Aorta (tissue), 5 donors: ENCODE measurements around the gene CHMP4A. TPM values are rescaled to one million over a fixed set of nuclear protein-coding genes. Genes with fewer than 3 reads are reported as not detected.
A peak's percentile ranks its signal among the peaks of the same experiment; 100 is the strongest.

Experiments
- ATAC-seq: fragments of 200-7000 bp; cut with Tn5 transposase; one replicate; pipeline ENCODE4 v1.9.1; 2022; ENCODE audit warnings: moderate library complexity; ENCODE audit not compliant: low FRiP score
- DNase-seq, 2 donors: peaks; one replicate each; pipeline ENCODE4 v3.0.0-alpha.2; 2020
- H3K27ac ChIP-seq, 2 donors: one replicate each; pipeline ENCODE4 v1.5.1; 2013; ENCODE audit warnings: low read length in 2 of 2, mild to moderate bottlenecking in 2 of 2, moderate library complexity in 2 of 2, control low read depth in 1 of 2, inconsistent platforms in 1 of 2, low read depth in 1 of 2
- H3K27me3 ChIP-seq, 2 donors: one replicate each; pipeline ENCODE4 v1.6.1; 2013; ENCODE audit warnings: control low read depth in 1 of 2, low read length in 1 of 2, mild to moderate bottlenecking in 1 of 2, moderate library complexity in 1 of 2; ENCODE audit not compliant: insufficient read depth in 2 of 2, control insufficient read depth in 1 of 2
- H3K36me3 ChIP-seq, 2 donors: one replicate each; pipeline ENCODE4 v1.6.1; 2013; ENCODE audit warnings: control low read depth in 1 of 2, low read length in 1 of 2, mild to moderate bottlenecking in 1 of 2; ENCODE audit not compliant: insufficient read depth in 2 of 2, control insufficient read depth in 1 of 2
- H3K4me1 ChIP-seq, 2 donors: one replicate each; pipeline ENCODE4 v1.6.1; 2013; ENCODE audit warnings: low read length in 2 of 2, control low read depth in 1 of 2, mild to moderate bottlenecking in 1 of 2, moderate library complexity in 1 of 2; ENCODE audit not compliant: insufficient read depth in 2 of 2, control insufficient read depth in 1 of 2
- H3K4me3 ChIP-seq, 2 donors: one replicate each; pipeline ENCODE4 v1.5.1; 2013; ENCODE audit warnings: low read length in 2 of 2, control low read depth in 1 of 2, mild to moderate bottlenecking in 1 of 2
- H3K9me3 ChIP-seq: one replicate; pipeline ENCODE4 v1.6.1; 2013; ENCODE audit warnings: mild to moderate bottlenecking, low read length; ENCODE audit not compliant: control insufficient read depth
- WGBS, 2 donors: extraction: QIAGEN DNeasy Blood & Tissue Kit; methylation state at CpG; one replicate each; pipeline ENCODE4 v1.1.7; 2013; 5-methylcytosine and 5-hydroxymethylcytosine counted together
- intact Hi-C, 2 donors: fragments of 100-400 bp; cut with DNase I; formaldehyde crosslinking; loops; one replicate each; pipeline versions ENCODE4 v1.14.2 to v1.15.0; 2022
- polyA plus RNA-seq, 2 donors: library from polyadenylated mRNA; stranded (reverse); fragments of 200-250 nt; gene quantifications; one replicate each; pipeline ENCODE4 v1.2.3, GENCODE V29; 2013
- total RNA-seq, 2 donors: library from RNA; stranded (reverse); fragmentation: NEBNext Ultra II Directional; extraction: Animal tissue kit (Norgen Biotek cat#: 25700); gene quantifications; one replicate each; pipeline ENCODE4 v1.2.1, GENCODE V29; 2021
- donor health status: healthy with polysubstance abuse.
- donor health status: Bipolar disorder and iron deficiency.
- donor health status: DM: no; HTN: no; CAD: no.
- donor health status: DM: no; HTN: no; CAD: no.
- donor health status: DM: yes; HTN: yes; CAD: no.

CHMP4A gene
- total and polyA plus RNA-seq, 4 donors, result 38.3 to 179 (median 88.1) TPM

DNA sequence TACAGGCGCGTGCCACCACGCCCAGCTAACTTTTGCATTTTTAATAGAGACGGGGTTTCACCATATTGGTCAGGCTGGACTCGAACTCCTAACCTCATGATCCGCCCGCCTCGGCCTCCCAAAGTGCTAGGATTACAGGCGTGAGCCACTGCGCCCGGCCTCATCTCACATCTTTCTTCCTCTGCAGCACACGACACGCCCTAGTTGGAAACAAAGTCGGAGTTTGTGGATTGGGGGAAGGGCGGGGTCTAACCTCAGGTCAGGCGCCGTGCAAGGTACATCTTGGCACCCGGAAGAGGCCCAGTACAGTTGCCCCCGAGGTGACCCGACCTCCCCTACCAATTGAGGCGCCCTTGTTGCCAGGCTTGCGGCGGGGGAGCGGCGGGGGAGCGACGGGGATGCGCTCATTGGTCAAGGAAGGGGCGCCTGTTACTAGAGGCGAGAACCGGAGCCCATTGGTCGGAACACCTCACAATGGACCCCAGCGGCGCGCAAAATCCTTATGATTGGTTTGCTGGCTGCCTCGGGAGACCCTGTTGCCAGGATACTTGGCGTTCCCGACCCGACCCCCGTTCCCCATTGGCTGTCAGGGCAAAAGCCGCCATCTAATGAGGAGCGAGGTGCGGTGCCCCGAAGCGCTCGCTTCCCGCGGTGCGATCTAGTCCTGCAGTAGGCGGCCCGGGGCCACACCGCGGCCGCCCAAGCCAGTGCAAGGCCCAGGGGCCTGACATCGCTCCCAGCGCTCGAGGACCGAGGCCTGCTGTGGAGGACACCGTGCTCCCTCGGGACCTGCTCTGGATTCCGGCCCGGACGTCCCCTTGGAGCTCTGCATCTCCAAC lies 41.6 kb downstream of the CHMP4A start, which contains the start of gene REC8:
Gene REC8 (plus strand): TSS at position 659 of the 839 bp plus-strand sequence. CDS start 473 bp downstream, outside the sequence.
- peaks cover 0 to 2% of the 10 kb centered on the region in 2 donors for H3K36me3 ChIP-seq
- H3K4me1 ChIP-seq, result peaks cover 0 to 2% of the 10 kb centered on the region in 2 donors
- H3K27me3 ChIP-seq, result no peaks in the 10 kb centered on the region
- ATAC-seq, result peak; percentile 82
- WGBS, 2 donors, result 9% methylated on average over 63 of the region's 63 CpGs
- no peaks in the 10 kb centered on the region for H3K9me3 ChIP-seq
- H3K4me3 ChIP-seq, result peak within 1 kb of the TSS in 1 of 2 donors; percentile 4
- no peak within 1 kb of the TSS for H3K27ac ChIP-seq
- intact Hi-C loops, result no loop called here
- peak; percentile 87 to 89 for DNase-seq

DNA sequence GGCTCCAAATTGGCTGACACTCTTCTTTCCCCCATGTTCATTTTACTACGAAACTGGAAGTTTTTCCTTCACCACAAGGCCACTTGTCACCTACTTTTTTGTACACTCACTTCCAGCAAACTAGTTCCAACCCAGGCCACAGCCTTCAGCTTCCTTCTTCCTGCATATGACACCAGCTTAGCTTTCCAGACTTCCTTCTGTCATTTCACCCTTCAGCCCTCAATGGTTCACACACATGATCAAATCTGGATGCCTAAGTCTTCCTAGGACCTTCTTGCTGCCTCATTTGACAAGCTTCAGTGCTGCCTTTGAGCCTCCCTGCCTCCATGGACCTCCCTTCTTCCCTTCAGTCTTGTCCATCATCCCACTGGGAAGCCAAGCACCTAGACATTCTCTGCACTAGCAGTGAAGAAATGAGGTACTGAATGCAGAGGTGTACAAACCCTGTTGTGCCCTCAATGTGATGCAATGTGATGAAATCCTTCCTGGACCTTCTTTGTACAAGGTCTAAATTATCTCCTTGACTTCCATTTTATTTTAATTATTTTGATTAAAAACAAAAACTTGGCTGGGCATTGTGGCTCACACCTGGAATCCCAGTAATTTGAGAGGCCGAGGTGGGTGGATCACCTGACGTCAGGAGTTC lies 45.7 kb downstream of the CHMP4A start:
- peaks cover 0 to 2% of the 10 kb centered on the region in 2 donors for H3K4me1 ChIP-seq
- no peak for DNase-seq
- intact Hi-C loops, result loop anchor here in 1 of 2 donors (10.0 kb wide), 1 partner anchor 53 kb away; the partner anchor contains the start of genes DCAF11 and NRL
- H3K27me3 ChIP-seq, result no peaks in the 10 kb centered on the region
- no peaks in the 10 kb centered on the region for H3K9me3 ChIP-seq
- WGBS, 2 donors, result 83 to 88% methylated on average over 3 of the region's 3 CpGs
- no peak overlapping the region for H3K27ac ChIP-seq
- no peak for ATAC-seq
- peaks cover 7 to 16% of the 10 kb centered on the region in 2 donors for H3K36me3 ChIP-seq
- H3K4me3 ChIP-seq, result no peak overlapping the region

- H3K4me1 ChIP-seq, result no peaks in the 10 kb centered on the region
Observed at GRCh38 chr14:24165785-24166184, 47.5 kb downstream of the CHMP4A start.

DNA sequence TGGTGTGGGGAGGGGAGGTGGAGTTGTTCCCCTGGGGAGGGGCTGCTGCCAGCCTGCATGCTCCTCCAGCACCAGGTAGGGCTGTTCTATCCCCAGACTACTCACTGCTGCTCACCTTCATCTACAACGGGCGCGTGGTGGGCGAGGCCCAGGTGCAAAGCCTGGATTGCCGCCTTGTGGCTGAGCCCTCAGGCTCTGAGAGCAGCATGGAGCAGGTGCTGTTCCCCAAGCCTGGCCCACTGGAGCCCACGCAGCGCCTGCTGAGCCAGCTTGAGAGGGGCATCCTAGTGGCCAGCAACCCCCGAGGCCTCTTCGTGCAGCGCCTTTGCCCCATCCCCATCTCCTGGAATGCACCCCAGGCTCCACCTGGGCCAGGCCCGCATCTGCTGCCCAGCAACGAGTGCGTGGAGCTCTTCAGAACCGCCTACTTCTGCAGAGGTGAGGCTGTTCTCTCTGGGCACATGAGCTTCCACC lies 48.7 kb downstream of the CHMP4A start:
- Histone ChIP-seq H3K36me3 (peaks cover 7 to 16% of the 10 kb centered on the region in 2 donors), H3K27me3 (no peaks in the 10 kb centered on the region), H3K9me3 (no peaks in the 10 kb centered on the region), H3K27ac (no peak overlapping the region), H3K4me3 (no peak overlapping the region), H3K4me1 (no peaks in the 10 kb centered on the region)
- no peak for DNase-seq
- intact Hi-C loops, result loop anchor here in 1 of 2 donors (10.0 kb wide), 1 partner anchor 50 kb away; the partner anchor contains the start of genes DCAF11 and NRL
- ATAC-seq, result no peak
- WGBS, 2 donors, result 92% methylated on average over 14 of the region's 14 CpGs

More at GRCh38 chr14:24165785-24166184, 47.5 kb downstream of the CHMP4A start:
- no peak overlapping the region for H3K4me3 ChIP-seq
- intact Hi-C loops, result loop anchor here in 1 of 2 donors (10.0 kb wide), 1 partner anchor 51 kb away; the partner anchor contains the start of genes DCAF11 and NRL
- DNase-seq (no peak), ATAC-seq (no peak)
- no peaks in the 10 kb centered on the region for H3K27me3 ChIP-seq
- no peak overlapping the region for H3K27ac ChIP-seq
- no peaks in the 10 kb centered on the region for H3K9me3 ChIP-seq
- H3K36me3 ChIP-seq, result peaks cover 7 to 16% of the 10 kb centered on the region in 2 donors
- WGBS, 2 donors, result 93 to 94% methylated on average over 5 of the region's 5 CpGs

DNA sequence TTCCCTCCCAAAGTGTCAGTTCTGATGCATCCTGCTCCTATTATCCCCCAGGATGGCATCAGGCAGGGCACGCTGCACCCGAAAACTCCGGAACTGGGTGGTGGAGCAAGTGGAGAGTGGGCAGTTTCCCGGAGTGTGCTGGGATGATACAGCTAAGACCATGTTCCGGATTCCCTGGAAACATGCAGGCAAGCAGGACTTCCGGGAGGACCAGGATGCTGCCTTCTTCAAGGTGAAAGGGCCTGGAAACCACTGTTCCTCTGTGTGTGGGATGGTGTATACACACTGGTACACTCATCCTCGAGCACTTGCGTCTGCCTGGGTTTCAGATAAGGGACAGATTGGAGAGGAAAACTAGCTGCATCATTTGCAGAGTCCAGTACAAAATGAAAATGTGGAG lies 51.2 kb downstream of the CHMP4A start:
- Histone ChIP-seq H3K4me3 (peak overlapping the region; percentile 56 to 67), H3K27ac (peak overlapping the region in 1 of 2 donors; percentile 26), H3K9me3 (no peaks in the 10 kb centered on the region), H3K36me3 (peaks cover 12 to 15% of the 10 kb centered on the region in 2 donors), H3K27me3 (no peaks in the 10 kb centered on the region), H3K4me1 (no peaks in the 10 kb centered on the region)
- no peak for DNase-seq
- intact Hi-C loops, result loop anchor here in 1 of 2 donors (10.0 kb wide), 1 partner anchor 47 kb away; the partner anchor contains the start of genes DCAF11 and NRL
- WGBS, 2 donors, result 30 to 38% methylated on average over 8 of the region's 8 CpGs
- no peak for ATAC-seq

- intact Hi-C loops, result loop anchor here in 1 of 2 donors (2.0 to 10.0 kb wide), 2 partner anchors 28 to 46 kb away; partner anchors contain the start of genes DCAF11, IPO4 and NRL
- Histone ChIP-seq H3K27me3 (no peaks in the 10 kb centered on the region), H3K9me3 (no peaks in the 10 kb centered on the region), H3K36me3 (peaks cover 12 to 13% of the 10 kb centered on the region in 2 donors), H3K27ac (peak within 1 kb of the TSS in 1 of 2 donors; percentile 73), H3K4me3 (peak within 1 kb of the TSS; percentile 56 to 67), H3K4me1 (no peaks in the 10 kb centered on the region)
- ATAC-seq (peak; percentile 96), DNase-seq (peak; percentile 96 to 98)
- WGBS, 2 donors, result 0% methylated on average over 12 of the region's 12 CpGs
Observed at GRCh38 chr14:24160850-24161804, 52.2 kb downstream of the CHMP4A start, which contains the start of gene IRF9. IRF9 (plus strand) TSS chr14:24161265; CDS start chr14:24162145, 880 bp downstream.

DNA sequence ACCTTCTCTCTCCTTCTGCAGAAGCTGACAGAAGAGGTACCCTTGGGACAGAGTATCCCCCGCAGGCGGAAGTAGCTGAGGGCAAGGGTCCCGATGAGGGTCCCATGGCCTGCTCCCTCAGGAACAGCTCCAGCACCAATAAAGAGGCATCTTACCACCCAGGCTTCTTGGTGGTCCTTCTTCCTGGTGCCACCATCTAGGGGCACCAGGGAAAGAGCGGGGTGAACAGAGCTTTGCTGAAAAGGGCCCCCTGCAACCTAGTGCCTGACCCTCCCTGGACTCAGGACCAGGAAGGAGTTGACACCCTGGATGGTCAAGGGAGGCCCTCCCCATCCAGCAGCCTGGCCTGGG lies 52.8 kb downstream of the CHMP4A start:
- intact Hi-C loops, result loop anchor here in 1 of 2 donors (2.0 to 10.0 kb wide), 2 partner anchors 28 to 46 kb away; partner anchors contain the start of genes DCAF11, IPO4 and NRL

More for the DNA sequence above, 52.8 kb downstream of the CHMP4A start:
- Histone ChIP-seq H3K36me3 (peaks cover 10 to 13% of the 10 kb centered on the region in 2 donors), H3K9me3 (no peaks in the 10 kb centered on the region), H3K27me3 (no peaks in the 10 kb centered on the region), H3K4me1 (no peaks in the 10 kb centered on the region), H3K27ac (peak overlapping the region in 1 of 2 donors; percentile 10), H3K4me3 (no peak overlapping the region)
- DNase-seq (no peak), ATAC-seq (peak; percentile 13)
- WGBS, 2 donors, result 85 to 90% methylated on average over 4 of the region's 4 CpGs
